Immature natural killer cell (primary cell): ENCODE results near the gene BRD3. TPM values are rescaled to one million over a fixed set of nuclear protein-coding genes. Genes with fewer than 3 reads are reported as not detected.

Source experiments
- DNase-seq, 3 donors: peaks; one replicate each; pipeline ENCODE4 v3.0.0; 2022; ENCODE audit warnings: mixed read lengths in 1 of 3
- H3K27ac Mint-ChIP-seq, 6 donors: one replicate each; pipeline ENCODE4 v1.8.0; 2020; ENCODE audit warnings: mixed read lengths in 6 of 6, mild to moderate bottlenecking in 5 of 6, inconsistent platforms in 4 of 6, moderate library complexity in 3 of 6
- H3K27me3 Mint-ChIP-seq, 3 donors: one replicate each; pipeline ENCODE4 v1.8.0; 2020 to 2021; ENCODE audit warnings: low read depth in 3 of 3, mild to moderate bottlenecking in 3 of 3, mixed read lengths in 3 of 3, moderate library complexity in 3 of 3, inconsistent platforms in 1 of 3
- H3K36me3 Mint-ChIP-seq, 3 donors: one replicate each; pipeline ENCODE4 v1.8.0; 2020; ENCODE audit warnings: mixed read lengths in 3 of 3, inconsistent platforms in 2 of 3, mild to moderate bottlenecking in 2 of 3
- H3K4me1 Mint-ChIP-seq, 2 donors: one replicate each; pipeline ENCODE4 v1.8.0; 2020; ENCODE audit warnings: inconsistent platforms in 2 of 2, mild to moderate bottlenecking in 2 of 2, mixed read lengths in 2 of 2, moderate library complexity in 1 of 2
- H3K4me3 Mint-ChIP-seq, 5 donors: one replicate each; pipeline ENCODE4 v1.8.0; 2020; ENCODE audit warnings: mild to moderate bottlenecking in 5 of 5, mixed read lengths in 5 of 5, inconsistent platforms in 3 of 5, moderate library complexity in 3 of 5
- H3K9me3 Mint-ChIP-seq, 6 donors: one replicate each; pipeline ENCODE4 v1.8.0; 2020; ENCODE audit warnings: mild to moderate bottlenecking in 6 of 6, mixed read lengths in 6 of 6, inconsistent platforms in 4 of 6, moderate library complexity in 3 of 6
- polyA plus RNA-seq, 3 donors: library from polyadenylated mRNA; unstranded; fragments of 300-500 nt; fragmentation: Illumina TruSeq; gene quantifications; one replicate each; pipeline ENCODE4 v1.2.3, GENCODE V29; 2021

The BRD3 gene
- polyA plus RNA-seq, 3 donors from 2014 or later: 24.2 to 43.4 (median 29.0) TPM

DNA sequence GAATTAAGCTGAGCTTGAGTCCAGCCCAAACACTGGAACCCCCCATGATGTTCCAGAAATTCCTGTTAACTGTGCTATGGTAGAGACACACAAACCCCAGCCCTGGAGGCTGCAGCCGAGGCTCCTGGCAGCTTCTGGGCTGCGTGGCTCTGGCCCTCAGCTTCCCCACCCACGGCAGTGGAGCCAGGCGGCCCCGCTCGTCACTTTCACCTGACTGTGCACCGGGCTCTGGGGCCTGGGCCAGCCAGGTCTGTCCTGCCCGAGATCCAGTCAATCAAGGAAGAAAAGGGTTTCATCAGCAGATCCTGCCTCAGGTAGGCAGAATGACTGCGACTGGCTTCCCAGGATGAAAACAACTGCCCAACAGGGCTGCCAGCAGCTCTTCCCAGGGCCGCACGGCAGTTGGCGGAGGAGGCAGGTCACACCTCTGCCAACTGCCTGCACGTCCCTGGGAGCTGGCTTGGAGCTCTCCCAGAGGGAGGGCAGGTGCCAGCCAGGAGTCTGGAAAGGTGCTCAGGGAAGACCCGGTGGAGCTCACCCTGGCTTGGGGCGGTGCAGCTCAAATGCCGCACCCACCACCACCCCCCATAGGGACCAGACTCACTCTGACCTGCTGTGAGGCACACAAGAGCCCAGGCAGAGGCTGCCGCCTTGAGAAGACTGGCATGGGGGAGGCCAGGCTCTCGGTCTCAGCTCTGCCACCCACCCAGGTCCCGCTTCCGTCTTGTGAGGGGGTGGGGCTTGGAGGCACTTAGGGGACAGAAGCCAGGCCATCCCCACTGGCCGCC, 20.7 kb downstream of the BRD3 start:
- H3K36me3 Mint-ChIP-seq: peaks cover 0 to 4% (median 0%) of the 10 kb centered on the region in 3 donors
- DNase-seq: no peak
- H3K9me3 Mint-ChIP-seq: no peaks in the 10 kb centered on the region
- no peaks in the 10 kb centered on the region for H3K4me1 Mint-ChIP-seq
- no peak overlapping the region for H3K27ac Mint-ChIP-seq
- H3K4me3 Mint-ChIP-seq: no peak overlapping the region
- peaks cover 0 to 2% (median 2%) of the 10 kb centered on the region in 3 donors for H3K27me3 Mint-ChIP-seq

DNA sequence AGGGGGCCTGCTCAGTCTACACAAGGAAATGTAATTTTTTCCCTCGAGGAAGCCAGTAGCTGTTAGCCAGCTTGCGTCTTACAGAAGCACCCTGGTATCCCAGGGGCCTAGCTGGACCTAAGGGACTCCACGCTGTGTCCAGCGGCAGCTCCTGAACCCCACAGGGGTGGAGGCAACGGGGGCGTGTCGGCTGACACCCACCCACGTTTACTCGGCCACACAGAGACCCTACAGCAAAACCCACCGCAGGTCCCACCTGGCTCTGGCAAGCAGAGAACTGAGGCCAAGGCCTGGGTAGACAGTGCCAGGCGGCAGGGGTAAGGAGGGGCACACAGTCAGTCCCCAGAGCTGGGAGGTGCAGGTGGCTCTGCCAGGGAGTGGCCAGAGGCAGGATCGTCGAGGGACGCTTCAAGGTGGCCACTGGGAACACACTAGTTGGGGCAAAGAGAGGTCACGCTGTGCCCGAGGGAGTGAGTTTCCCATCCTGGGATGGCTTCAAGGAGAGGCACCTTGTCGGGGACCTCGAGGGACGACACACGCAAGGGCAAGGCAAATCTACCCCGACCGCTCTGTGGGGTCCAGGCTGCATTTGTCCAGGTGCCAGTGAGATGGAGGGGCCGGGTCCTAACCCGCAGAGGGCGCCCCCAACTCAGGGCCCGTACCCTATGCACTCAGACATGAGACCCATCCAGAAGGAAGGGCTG, 21.8 kb downstream of the BRD3 start:
- Mint-ChIP-seq H3K4me1 (no peaks in the 10 kb centered on the region), H3K4me3 (no peak overlapping the region), H3K9me3 (no peaks in the 10 kb centered on the region), H3K27me3 (no peaks in the 10 kb centered on the region), H3K27ac (no peak overlapping the region), H3K36me3 (no peaks in the 10 kb centered on the region)
- no peak for DNase-seq

DNA sequence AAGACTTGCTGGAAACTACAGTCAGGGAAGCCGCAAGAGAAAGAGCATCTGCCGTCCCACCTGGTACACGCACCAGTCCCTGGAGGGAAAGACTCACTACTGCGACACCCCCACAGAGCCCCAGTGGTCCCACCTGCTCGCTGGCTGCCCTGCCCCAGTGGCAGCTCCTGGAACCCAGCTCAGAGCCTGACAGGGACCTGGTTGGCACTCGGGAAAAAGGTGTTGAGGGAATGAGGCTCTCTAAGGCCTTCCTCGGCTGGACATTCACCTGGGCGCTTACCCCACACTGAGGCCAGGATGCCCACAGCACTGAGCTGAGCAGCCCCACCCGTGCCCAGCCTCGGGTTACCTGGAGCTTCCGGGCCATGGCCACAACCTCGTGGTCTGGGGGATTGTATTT, 22.9 kb downstream of the BRD3 start:
- DNase-seq: no peak
- no peaks in the 10 kb centered on the region for H3K36me3 Mint-ChIP-seq
- H3K27ac Mint-ChIP-seq: no peak overlapping the region
- H3K4me3 Mint-ChIP-seq: no peak overlapping the region
- H3K4me1 Mint-ChIP-seq: no peaks in the 10 kb centered on the region
- no peaks in the 10 kb centered on the region for H3K9me3 Mint-ChIP-seq
- H3K27me3 Mint-ChIP-seq: no peaks in the 10 kb centered on the region

GRCh38 chr9:134043531-134043988, 24.3 kb downstream of the BRD3 start:
- Mint-ChIP-seq H3K4me3 (no peak overlapping the region), H3K4me1 (no peaks in the 10 kb centered on the region), H3K27ac (no peak overlapping the region), H3K27me3 (peaks cover 2 to 3% (median 2%) of the 10 kb centered on the region in 3 donors), H3K9me3 (no peaks in the 10 kb centered on the region), H3K36me3 (peaks cover 0 to 9% (median 4%) of the 10 kb centered on the region in 3 donors)
- DNase-seq: no peak

GRCh38 chr9:134041649-134041962, 26.2 kb downstream of the BRD3 start:
- Mint-ChIP-seq H3K36me3 (peaks cover 4 to 9% (median 4%) of the 10 kb centered on the region in 3 donors), H3K4me3 (no peak overlapping the region), H3K27ac (no peak overlapping the region), H3K9me3 (no peaks in the 10 kb centered on the region), H3K4me1 (no peaks in the 10 kb centered on the region), H3K27me3 (peaks cover 2 to 3% (median 2%) of the 10 kb centered on the region in 3 donors)
- DNase-seq: no peak

GRCh38 chr9:134040781-134041648, 26.8 kb downstream of the BRD3 start:
- DNase-seq: no peak
- H3K27ac Mint-ChIP-seq: no peak overlapping the region
- peaks cover 7 to 14% (median 8%) of the 10 kb centered on the region in 3 donors for H3K36me3 Mint-ChIP-seq
- no peaks in the 10 kb centered on the region for H3K9me3 Mint-ChIP-seq
- H3K4me1 Mint-ChIP-seq: no peaks in the 10 kb centered on the region
- H3K4me3 Mint-ChIP-seq: no peak overlapping the region
- peaks cover 2 to 4% (median 3%) of the 10 kb centered on the region in 3 donors for H3K27me3 Mint-ChIP-seq

DNA sequence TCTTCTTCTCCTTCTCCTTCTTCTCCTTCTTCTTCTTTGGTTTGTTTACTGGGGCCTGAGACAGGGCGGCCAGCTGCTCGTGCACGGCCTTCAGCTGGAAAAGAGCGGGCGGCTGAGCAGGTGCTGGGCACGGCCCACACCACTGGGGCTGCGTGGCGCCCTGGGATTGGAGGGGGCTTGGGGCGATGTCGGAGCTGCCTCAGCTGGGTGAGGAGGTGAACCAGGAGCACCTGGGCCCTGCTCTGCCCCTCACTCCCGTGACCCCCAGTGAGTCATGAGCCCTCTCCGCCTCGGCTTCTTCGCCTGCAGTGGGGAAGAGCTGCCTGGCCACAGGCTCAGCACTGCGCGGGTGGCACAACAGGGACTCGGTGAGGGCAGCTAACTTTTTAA, 27.7 kb downstream of the BRD3 start:
- no peak overlapping the region for H3K4me3 Mint-ChIP-seq
- no peak overlapping the region for H3K27ac Mint-ChIP-seq
- peaks cover 2 to 4% (median 3%) of the 10 kb centered on the region in 3 donors for H3K27me3 Mint-ChIP-seq
- DNase-seq: no peak
- H3K4me1 Mint-ChIP-seq: no peaks in the 10 kb centered on the region
- peaks cover 7 to 19% (median 8%) of the 10 kb centered on the region in 3 donors for H3K36me3 Mint-ChIP-seq
- no peaks in the 10 kb centered on the region for H3K9me3 Mint-ChIP-seq

- H3K27me3 Mint-ChIP-seq: peaks cover 3 to 4% (median 4%) of the 10 kb centered on the region in 3 donors
- DNase-seq: no peak
- no peak overlapping the region for H3K4me3 Mint-ChIP-seq
- no peaks in the 10 kb centered on the region for H3K9me3 Mint-ChIP-seq
- H3K27ac Mint-ChIP-seq: peak overlapping the region in 3 of 6 donors; percentile 7 to 73 (median 31)
- H3K36me3 Mint-ChIP-seq: peaks cover 7 to 19% (median 8%) of the 10 kb centered on the region in 3 donors
- no peaks in the 10 kb centered on the region for H3K4me1 Mint-ChIP-seq
Observed at GRCh38 chr9:134039386-134040175, 28.2 kb downstream of the BRD3 start.

DNA sequence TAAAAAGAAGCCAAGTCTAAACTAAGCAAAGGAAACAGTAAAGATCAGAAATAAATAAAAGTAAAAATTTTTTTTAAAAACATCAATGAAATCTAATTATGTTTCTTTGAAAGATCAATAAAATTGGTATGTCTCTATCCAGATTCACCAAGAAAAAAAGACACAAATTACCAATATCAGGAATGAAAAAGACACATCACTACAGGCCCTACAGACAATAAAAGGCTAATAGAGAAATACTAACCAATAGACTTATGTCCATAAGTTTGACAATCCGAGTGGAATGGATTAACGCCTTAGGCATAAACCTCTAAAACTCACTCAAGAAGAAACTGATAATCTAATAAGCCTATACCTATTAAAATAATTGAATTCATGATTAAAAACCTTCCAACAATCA, 30.2 kb downstream of the BRD3 start:
- H3K27me3 Mint-ChIP-seq: peaks cover 3 to 6% (median 4%) of the 10 kb centered on the region in 3 donors
- peaks cover 0 to 2% of the 10 kb centered on the region in 2 donors for H3K4me1 Mint-ChIP-seq
- H3K27ac Mint-ChIP-seq: peak overlapping the region in 1 of 6 donors; percentile 29
- peaks cover 12 to 25% (median 18%) of the 10 kb centered on the region in 3 donors for H3K36me3 Mint-ChIP-seq
- no peak for DNase-seq
- H3K9me3 Mint-ChIP-seq: no peaks in the 10 kb centered on the region
- no peak overlapping the region for H3K4me3 Mint-ChIP-seq

DNA sequence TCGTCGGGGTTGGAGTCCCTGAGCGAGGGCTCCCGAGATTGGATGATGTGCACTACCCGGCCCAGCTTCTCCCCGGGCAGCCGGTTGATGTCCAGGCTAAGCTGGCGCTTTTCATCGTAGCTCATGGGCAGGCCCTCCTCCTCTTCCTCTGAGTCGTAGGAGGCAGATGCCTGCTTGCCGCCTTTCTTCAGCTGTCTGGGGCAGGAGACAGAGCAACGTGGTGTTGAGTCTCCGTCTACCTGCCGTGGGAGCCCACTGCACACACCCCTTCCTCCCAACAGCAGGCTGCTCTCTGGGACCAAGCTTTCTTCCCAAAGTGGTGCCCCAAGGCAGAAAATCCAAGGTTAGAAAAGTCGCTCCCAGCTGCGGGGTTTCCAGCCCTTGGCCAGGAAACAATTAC, 31.7 kb downstream of the BRD3 start:
- no peak for DNase-seq
- H3K27me3 Mint-ChIP-seq: peaks cover 3 to 6% (median 4%) of the 10 kb centered on the region in 3 donors
- H3K4me3 Mint-ChIP-seq: no peak overlapping the region
- no peak overlapping the region for H3K27ac Mint-ChIP-seq
- no peaks in the 10 kb centered on the region for H3K9me3 Mint-ChIP-seq
- peaks cover 0 to 2% of the 10 kb centered on the region in 2 donors for H3K4me1 Mint-ChIP-seq
- H3K36me3 Mint-ChIP-seq: peaks cover 12 to 25% (median 18%) of the 10 kb centered on the region in 3 donors

GRCh38 chr9:134035041-134036039, 32.5 kb downstream of the BRD3 start:
- H3K27ac Mint-ChIP-seq: no peak overlapping the region
- no peak overlapping the region for H3K4me3 Mint-ChIP-seq
- H3K36me3 Mint-ChIP-seq: peaks cover 12 to 25% (median 18%) of the 10 kb centered on the region in 3 donors
- DNase-seq: no peak
- H3K4me1 Mint-ChIP-seq: peaks cover 0 to 2% of the 10 kb centered on the region in 2 donors
- H3K27me3 Mint-ChIP-seq: peaks cover 3 to 6% (median 4%) of the 10 kb centered on the region in 3 donors
- H3K9me3 Mint-ChIP-seq: no peaks in the 10 kb centered on the region
